Measurements from ENCODE around the gene C1GALT1. TPM values are rescaled to one million over a fixed set of nuclear protein-coding genes. Genes with fewer than 3 reads are reported as not detected.
A peak's percentile ranks its signal among the peaks of the same experiment; 100 is the strongest.
"Not testable (repeated sequence)": the region's sequence is repeated elsewhere in the genome, so short reads cannot be mapped to it uniquely, and the experiment has no call there.

C1GALT1 gene
- total RNA-seq: 10 to 100 TPM; 42.9 to 99.9 (median 54.6) TPM

DNA sequence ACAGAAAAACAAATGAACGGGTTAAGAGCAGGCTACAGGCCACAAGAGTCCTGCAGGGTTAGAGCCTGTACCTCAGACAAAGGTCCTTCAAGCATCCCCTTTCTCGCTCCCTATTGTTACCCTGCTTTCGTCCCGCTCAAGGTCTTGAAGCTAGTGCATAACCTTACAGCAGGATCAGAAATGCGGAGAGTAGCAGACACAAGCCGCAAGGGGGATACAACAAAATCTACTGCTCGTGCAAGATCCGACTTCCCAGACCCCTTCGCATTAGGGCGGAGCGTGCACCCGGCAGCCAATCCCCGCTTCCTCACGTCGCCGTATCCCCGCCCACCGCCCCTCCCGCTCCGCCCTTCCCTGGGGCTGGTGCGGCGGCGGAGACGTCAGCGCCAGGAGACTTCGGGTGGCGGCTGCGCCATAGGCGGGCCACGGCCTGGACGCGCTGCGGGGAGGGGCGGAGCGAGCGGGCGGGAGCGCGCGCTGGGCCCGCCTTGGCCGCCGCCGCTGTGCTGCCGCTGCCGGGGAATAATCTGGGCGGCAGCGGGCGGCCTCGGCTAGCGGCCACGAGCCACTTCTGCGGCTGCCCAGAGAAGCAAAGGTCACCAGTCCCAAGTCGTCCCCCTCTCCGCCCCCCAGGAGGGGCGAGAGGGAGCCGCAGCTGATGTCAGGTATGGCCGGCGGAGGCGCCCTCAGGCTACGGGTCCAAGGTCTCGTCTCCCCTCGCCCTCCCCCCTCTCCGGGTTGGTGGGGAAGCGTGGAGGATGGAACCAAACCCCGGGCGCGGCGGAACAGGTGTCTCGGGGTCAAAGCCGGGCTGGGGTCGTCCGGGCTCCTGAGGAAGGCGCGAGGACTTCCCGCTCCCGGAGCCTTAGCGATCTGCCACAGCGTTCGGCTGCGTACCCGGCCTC is at the start of gene C1GALT1:
C1GALT1 (plus strand) TSS at position 389 of the 905 bp plus-strand sequence. CDS start 51,776 bp downstream, outside the sequence.
- peak; percentile 98 for DNase-seq
- intact Hi-C loops (cut with DNase I): loop anchor here (5.0 kb wide), 1 partner anchor 80 kb away; no protein-coding TSS in a partner anchor
- peaks cover 4 to 15% of the 10 kb centered on the region in 2 donors for H3K4me1 ChIP-seq
- H3K36me3 ChIP-seq: no peaks in the 10 kb centered on the region
- H3K4me3 ChIP-seq (replicated peaks in 1 of 3): peak within 1 kb of the TSS; percentile 23 to 68 (median 64)
- no peaks in the 10 kb centered on the region for H3K27me3 ChIP-seq
- no peaks in the 10 kb centered on the region for H3K9me3 ChIP-seq
- TF ChIP-seq, protein P1, sequence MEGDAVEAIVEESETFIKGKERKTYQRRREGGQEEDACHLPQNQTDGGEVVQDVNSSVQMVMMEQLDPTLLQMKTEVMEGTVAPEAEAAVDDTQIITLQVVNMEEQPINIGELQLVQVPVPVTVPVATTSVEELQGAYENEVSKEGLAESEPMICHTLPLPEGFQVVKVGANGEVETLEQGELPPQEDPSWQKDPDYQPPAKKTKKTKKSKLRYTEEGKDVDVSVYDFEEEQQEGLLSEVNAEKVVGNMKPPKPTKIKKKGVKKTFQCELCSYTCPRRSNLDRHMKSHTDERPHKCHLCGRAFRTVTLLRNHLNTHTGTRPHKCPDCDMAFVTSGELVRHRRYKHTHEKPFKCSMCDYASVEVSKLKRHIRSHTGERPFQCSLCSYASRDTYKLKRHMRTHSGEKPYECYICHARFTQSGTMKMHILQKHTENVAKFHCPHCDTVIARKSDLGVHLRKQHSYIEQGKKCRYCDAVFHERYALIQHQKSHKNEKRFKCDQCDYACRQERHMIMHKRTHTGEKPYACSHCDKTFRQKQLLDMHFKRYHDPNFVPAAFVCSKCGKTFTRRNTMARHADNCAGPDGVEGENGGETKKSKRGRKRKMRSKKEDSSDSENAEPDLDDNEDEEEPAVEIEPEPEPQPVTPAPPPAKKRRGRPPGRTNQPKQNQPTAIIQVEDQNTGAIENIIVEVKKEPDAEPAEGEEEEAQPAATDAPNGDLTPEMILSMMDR (IDR thresholded peaks at IDR 0.05): peak in 5 of 6 experiments; percentile 18 to 55 (median 49)
- peak; percentile 7 to 97 for TF ChIP-seq POLR2A (IDR thresholded peaks at IDR 0.05)
- WGBS, 2 donors: 0 to 1% methylated on average over 29 to 60 of the region's 82 CpGs
- H3K27ac ChIP-seq: peak within 1 kb of the TSS; percentile 85 to 96 (median 87)

DNA sequence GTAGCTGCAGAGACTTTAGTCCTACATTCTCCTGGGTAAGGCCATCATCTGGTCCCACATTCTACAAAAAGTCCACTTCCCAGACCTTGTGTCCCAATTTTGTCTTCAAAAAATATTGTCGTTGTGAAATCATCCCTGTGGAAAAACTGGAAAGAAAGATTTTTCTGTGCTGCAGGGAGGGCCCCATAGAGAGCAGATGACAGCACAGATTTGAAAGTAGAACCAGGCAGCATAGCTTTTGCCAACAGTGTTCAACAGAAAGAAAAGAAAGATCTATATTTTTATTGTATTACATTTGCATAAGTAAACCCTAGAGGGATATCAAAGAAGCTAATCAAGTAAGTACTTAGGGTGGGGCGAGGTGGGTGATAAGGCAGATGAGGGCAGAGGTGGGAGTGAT is 48.3 kb upstream of the C1GALT1 start:
- intact Hi-C loops (cut with DNase I): no loop called here
- WGBS, 2 donors: 81 to 95% methylated on average over 2 of the region's 2 CpGs
- DNase-seq: no peak
- TF ChIP-seq, protein P1 (IDR thresholded peaks at IDR 0.05): no peak
- TF ChIP-seq POLR2A (IDR thresholded peaks at IDR 0.05): no peak
- Histone ChIP-seq H3K9me3 (no peaks in the 10 kb centered on the region), H3K27ac (no peak overlapping the region), H3K36me3 (no peaks in the 10 kb centered on the region), H3K4me3 (replicated peaks in 1 of 3) (no peak overlapping the region), H3K27me3 (no peaks in the 10 kb centered on the region), H3K4me1 (no peaks in the 10 kb centered on the region)

- Histone ChIP-seq H3K4me1 (no peaks in the 10 kb centered on the region), H3K27me3 (no peaks in the 10 kb centered on the region), H3K4me3 (replicated peaks in 1 of 3) (no peak overlapping the region), H3K27ac (no peak overlapping the region), H3K36me3 (no peaks in the 10 kb centered on the region), H3K9me3 (no peaks in the 10 kb centered on the region)
- 96 to 97% methylated on average over 1 of the region's 1 CpG for WGBS, 2 donors
- intact Hi-C loops (cut with DNase I): no loop called here
- no peak for DNase-seq
- TF ChIP-seq, protein P1 (IDR thresholded peaks at IDR 0.05): no peak
- no peak for TF ChIP-seq POLR2A (IDR thresholded peaks at IDR 0.05)
These were observed 47.3 kb upstream of the C1GALT1 start for GRCh38 chr7:7135074-7135473.

DNA sequence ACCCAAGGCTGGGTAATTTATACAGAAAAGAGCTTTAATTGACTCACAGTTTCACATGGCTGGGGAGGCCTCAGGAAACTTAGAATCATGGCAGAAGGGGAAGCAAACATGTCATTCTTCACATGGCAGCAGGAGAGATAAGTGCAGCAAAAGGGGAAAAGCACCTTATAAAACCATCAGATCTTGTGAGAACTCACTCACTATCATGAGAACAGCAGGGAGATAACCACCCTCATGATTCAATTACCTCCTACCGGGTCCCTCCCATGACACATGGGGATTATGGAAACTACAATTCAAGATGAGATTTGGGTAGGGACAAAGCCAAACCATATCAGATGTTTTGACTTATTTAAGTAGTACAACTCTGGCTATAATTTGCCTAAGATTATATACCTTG is 46.4 kb upstream of the C1GALT1 start:
- 56 to 71% methylated on average over 1 of the region's 1 CpG for WGBS, 2 donors
- H3K9me3 ChIP-seq; H3K27me3 ChIP-seq; intact Hi-C loops (cut with DNase I); H3K4me3 ChIP-seq (replicated peaks in 1 of 3); H3K36me3 ChIP-seq; DNase-seq; H3K27ac ChIP-seq; H3K4me1 ChIP-seq: not testable (repeated sequence)

DNA sequence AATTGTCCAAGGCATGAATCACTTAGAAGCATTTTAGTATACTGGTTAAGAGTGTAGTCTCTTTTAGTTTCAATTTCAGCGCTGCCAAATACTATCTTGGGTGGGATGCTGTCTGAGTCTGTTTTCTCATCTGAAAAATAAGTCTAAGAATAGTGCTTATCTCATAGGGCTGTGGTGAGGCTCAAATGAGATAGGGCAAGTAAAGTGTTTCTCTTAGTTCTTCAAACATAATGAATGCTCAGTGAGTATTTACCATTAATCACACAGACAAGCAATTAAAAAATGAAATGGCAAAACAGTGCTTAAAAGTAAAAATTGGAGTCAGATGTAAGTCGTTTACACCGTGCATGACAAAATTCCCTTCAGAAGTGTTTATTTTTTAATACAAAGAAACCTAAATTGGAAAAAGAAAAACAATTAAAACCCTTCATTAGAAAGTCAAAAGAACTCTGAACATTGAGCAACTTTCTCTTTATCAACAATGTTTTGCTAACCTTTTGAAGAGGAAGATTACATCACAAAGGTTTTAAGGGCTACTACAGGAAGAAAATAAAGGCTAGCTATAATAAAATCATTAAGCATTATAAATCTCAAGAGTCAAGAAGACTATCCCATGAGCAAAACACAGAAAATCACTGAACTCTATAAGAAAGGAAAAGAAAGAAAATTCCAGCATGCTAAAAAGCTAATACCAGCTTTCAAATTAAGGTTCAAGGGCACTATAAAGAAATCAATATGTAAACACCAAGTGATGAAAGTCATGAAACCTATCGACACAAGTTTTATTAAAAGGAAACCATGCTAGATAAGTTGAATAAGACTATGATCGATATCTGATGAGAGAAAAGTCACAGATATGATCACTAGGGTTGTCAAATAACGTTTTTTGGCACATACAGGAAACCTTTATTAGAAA is 45.6 kb upstream of the C1GALT1 start:
- TF ChIP-seq, protein P1 (IDR thresholded peaks at IDR 0.05): no peak
- TF ChIP-seq POLR2A (IDR thresholded peaks at IDR 0.05): no peak
- DNase-seq: no peak

More for the DNA sequence above, 45.6 kb upstream of the C1GALT1 start:
- Histone ChIP-seq H3K9me3 (no peaks in the 10 kb centered on the region), H3K27ac (no peak overlapping the region), H3K4me3 (replicated peaks in 1 of 3) (no peak overlapping the region), H3K36me3 (no peaks in the 10 kb centered on the region), H3K4me1 (no peaks in the 10 kb centered on the region), H3K27me3 (no peaks in the 10 kb centered on the region)
- WGBS, 2 donors: 68 to 79% methylated on average over 6 of the region's 6 CpGs
- intact Hi-C loops (cut with DNase I): no loop called here

All from thyroid gland (tissue), 4 donors.